ENCODE measurements around the gene PCMTD2. TPM values are rescaled to one million over a fixed set of nuclear protein-coding genes. Genes with fewer than 3 reads are reported as not detected.
A peak's percentile ranks its signal among the peaks of the same experiment; 100 is the strongest.

Gene PCMTD2
- total RNA-seq, 1 experiment from 2014 or later = 52.0 TPM

DNA sequence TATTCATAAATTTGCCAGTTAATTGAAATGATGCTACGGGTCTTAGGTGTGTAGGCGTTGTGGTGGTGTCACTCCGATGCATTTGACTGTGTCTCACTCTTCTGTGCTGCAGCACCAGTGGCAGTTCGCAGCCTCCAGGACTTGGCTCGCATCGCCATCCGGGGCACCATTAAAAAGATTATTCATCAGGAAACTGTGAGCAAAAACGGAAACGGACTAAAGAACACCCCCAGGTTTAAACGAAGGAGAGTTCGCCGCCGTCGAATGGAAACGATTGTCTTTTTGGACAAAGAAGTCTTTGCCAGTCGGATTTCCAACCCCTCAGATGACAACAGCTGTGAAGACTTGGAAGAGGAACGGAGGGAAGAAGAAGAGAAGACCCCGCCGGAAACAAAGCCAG lies 17.6 kb downstream of the PCMTD2 start:
- no peak overlapping the region for H2BK12ac ChIP-seq (ENCODE audit: insufficient read length, low read depth, low read length)
- H3K4ac ChIP-seq (ENCODE audit: low read depth, low read length) = no peak overlapping the region
- no peak overlapping the region for H3K9ac ChIP-seq (ENCODE audit: extremely low read depth, insufficient read length, low read length)
- no peak overlapping the region for H3K18ac ChIP-seq (ENCODE audit: insufficient read length, low read depth, low read length)
- H3K79me1 ChIP-seq (ENCODE audit: insufficient read depth, low read depth, low read length, poor library complexity, severe bottlenecking) = peaks cover 3% of the 10 kb centered on the region
- H3K23ac ChIP-seq (ENCODE audit: insufficient read length, low read depth, low read length) = no peak overlapping the region
- H3K27me3 ChIP-seq (ENCODE audit: insufficient read depth, low read length) = no peaks in the 10 kb centered on the region
- H2BK5ac ChIP-seq (ENCODE audit: insufficient read length, low read length) = no peak overlapping the region
- H2BK20ac ChIP-seq (ENCODE audit: low read depth, low read length, poor library complexity, severe bottlenecking) = no peak overlapping the region
- no peak overlapping the region for H2AK5ac ChIP-seq (ENCODE audit: insufficient read length, low read length)
- no CpG with 5 or more reads among the region's 19 CpGs for WGBS (ENCODE audit: extremely low coverage, insufficient read length, low lambda C conversion rate)
- no peak overlapping the region for H2AFZ ChIP-seq (ENCODE audit: low read length)
- no peak overlapping the region for H3K14ac ChIP-seq (ENCODE audit: insufficient read depth, low read length)
- TF ChIP-seq, protein P1, sequence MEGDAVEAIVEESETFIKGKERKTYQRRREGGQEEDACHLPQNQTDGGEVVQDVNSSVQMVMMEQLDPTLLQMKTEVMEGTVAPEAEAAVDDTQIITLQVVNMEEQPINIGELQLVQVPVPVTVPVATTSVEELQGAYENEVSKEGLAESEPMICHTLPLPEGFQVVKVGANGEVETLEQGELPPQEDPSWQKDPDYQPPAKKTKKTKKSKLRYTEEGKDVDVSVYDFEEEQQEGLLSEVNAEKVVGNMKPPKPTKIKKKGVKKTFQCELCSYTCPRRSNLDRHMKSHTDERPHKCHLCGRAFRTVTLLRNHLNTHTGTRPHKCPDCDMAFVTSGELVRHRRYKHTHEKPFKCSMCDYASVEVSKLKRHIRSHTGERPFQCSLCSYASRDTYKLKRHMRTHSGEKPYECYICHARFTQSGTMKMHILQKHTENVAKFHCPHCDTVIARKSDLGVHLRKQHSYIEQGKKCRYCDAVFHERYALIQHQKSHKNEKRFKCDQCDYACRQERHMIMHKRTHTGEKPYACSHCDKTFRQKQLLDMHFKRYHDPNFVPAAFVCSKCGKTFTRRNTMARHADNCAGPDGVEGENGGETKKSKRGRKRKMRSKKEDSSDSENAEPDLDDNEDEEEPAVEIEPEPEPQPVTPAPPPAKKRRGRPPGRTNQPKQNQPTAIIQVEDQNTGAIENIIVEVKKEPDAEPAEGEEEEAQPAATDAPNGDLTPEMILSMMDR (conservative IDR thresholded peaks at IDR 0.05) = no peak
- peaks cover under 1% of the 10 kb centered on the region for H3K23me2 ChIP-seq (ENCODE audit: insufficient read length, low read depth, low read length, poor library complexity, severe bottlenecking)
- Mint-ChIP-seq H3K4me3 (no peak overlapping the region), H3K9me3 (peaks cover 11 to 19% of the 10 kb centered on the region in 2 experiments; a peak in 4 of 5 replicates), H3K36me3 (ENCODE audit: insufficient read depth in 1 of 3, low read depth in 3 of 3) (peaks cover 22 to 56% (median 38%) of the 10 kb centered on the region in 3 experiments), H3K27ac (peak overlapping the region in 1 of 3 experiments; percentile 76; a peak in 2 of 7 replicates), H3K4me1 (peaks cover 2% of the 10 kb centered on the region in 2 experiments; a peak in 3 of 4 replicates), H3K27me3 (ENCODE audit: low read depth) (no peaks in the 10 kb centered on the region; the same call in 1 of the 2 replicates)
- no peak overlapping the region for H4K91ac ChIP-seq (ENCODE audit: insufficient read length, low read depth, low read length)
- H3K9me3 ChIP-seq (ENCODE audit: control insufficient read depth, low read depth, low read length) = no peaks in the 10 kb centered on the region
- no peak overlapping the region for H2BK15ac ChIP-seq (ENCODE audit: low read depth, low read length)
- no peak overlapping the region for H3T11ph ChIP-seq (ENCODE audit: low read length)
- no peak overlapping the region for H4K8ac ChIP-seq (replicated peaks; ENCODE audit: insufficient read length, low read depth, low read length)
- no peak overlapping the region for H4K5ac ChIP-seq (ENCODE audit: insufficient read length, low read depth, low read length)
- H3K56ac ChIP-seq (ENCODE audit: insufficient read length, low read depth, low read length) = no peak overlapping the region
- no peak overlapping the region for H2BK120ac ChIP-seq (ENCODE audit: low read depth, low read length, poor library complexity, severe bottlenecking)
- H4K20me1 ChIP-seq (ENCODE audit: control insufficient read depth, insufficient read depth, insufficient read length) = no peaks in the 10 kb centered on the region
- no peak overlapping the region for H3K27ac ChIP-seq (ENCODE audit: insufficient read length, low read depth, low read length)
- no peaks in the 10 kb centered on the region for H3K4me1 ChIP-seq (ENCODE audit: insufficient read depth, low read length)
- DNase-seq = no peak
- H3K4me2 ChIP-seq (ENCODE audit: insufficient read depth, insufficient read length, low read length) = no peak overlapping the region
- peaks cover 2% of the 10 kb centered on the region; the same call in 1 of the 2 replicates for H3K79me2 ChIP-seq (ENCODE audit: insufficient read depth, low read length)
